ENCODE data around the gene TEPSIN. TPM values are rescaled to one million over a fixed set of nuclear protein-coding genes. Genes with fewer than 3 reads are reported as not detected.

Gene TEPSIN
- total RNA-seq, 1 experiment from 2014 or later: 14.5 TPM

GRCh38 chr17:81233811-81234505 lies 4.9 kb downstream of the TEPSIN start:
- H3K79me2 ChIP-seq (ENCODE audit: low read length): peaks cover 23% of the 10 kb centered on the region
- H3K9me2 ChIP-seq (replicated peaks; ENCODE audit: insufficient read depth, low read length): no peaks in the 10 kb centered on the region
- no peak overlapping the region for H3K4me3 ChIP-seq (ENCODE audit: low read length)
- H3K27ac ChIP-seq (ENCODE audit: low read length): no peak overlapping the region
- H3K9me3 ChIP-seq (ENCODE audit: low read length): no peaks in the 10 kb centered on the region
- H2AFZ ChIP-seq (ENCODE audit: low read length): no peak overlapping the region
- H3K4me2 ChIP-seq (ENCODE audit: low read depth, low read length, poor library complexity, severe bottlenecking): no peak overlapping the region
- no peaks in the 10 kb centered on the region for H3K27me3 ChIP-seq (ENCODE audit: low read length)
- H3K4me1 ChIP-seq (ENCODE audit: low read length): peaks cover 11% of the 10 kb centered on the region
- no peak overlapping the region for H3K9ac ChIP-seq (ENCODE audit: low read length)
- no peaks in the 10 kb centered on the region for H3K36me3 ChIP-seq (ENCODE audit: insufficient read depth, low read length)
- no peaks in the 10 kb centered on the region; the same call in 1 of the 2 replicates for H4K20me1 ChIP-seq (ENCODE audit: insufficient read depth, low read depth, low read length)
- DNase-seq: no peak

DNA sequence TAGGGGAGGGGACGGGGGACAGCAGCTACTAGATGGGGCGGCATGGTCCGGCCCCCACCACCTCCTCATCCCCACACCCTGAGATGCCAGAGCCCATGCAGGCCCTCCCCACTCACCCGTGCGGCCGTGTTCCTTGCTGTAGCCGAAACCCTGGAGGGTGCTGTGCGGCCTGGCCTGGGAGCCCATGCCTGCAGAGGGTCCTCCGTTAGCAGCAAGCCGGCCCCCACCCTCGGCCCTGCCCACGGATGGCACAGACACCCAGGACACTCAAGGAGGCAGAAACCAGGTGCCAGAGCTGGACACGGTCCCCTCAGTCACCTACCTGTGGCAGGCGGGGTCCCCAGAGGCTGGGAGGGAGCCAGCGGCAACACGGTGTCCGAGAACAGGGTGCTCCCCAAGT lies 5.5 kb downstream of the TEPSIN start:
- Histone ChIP-seq H3K9me2 (replicated peaks; ENCODE audit: insufficient read depth, low read length) (no peaks in the 10 kb centered on the region), H3K4me2 (ENCODE audit: low read depth, low read length, poor library complexity, severe bottlenecking) (no peak overlapping the region), H3K79me2 (ENCODE audit: low read length) (peaks cover 19% of the 10 kb centered on the region), H3K36me3 (ENCODE audit: insufficient read depth, low read length) (no peaks in the 10 kb centered on the region), H3K9ac (ENCODE audit: low read length) (no peak overlapping the region), H3K27me3 (ENCODE audit: low read length) (no peaks in the 10 kb centered on the region), H2AFZ (ENCODE audit: low read length) (no peak overlapping the region), H3K4me1 (ENCODE audit: low read length) (peaks cover 11% of the 10 kb centered on the region), H3K4me3 (ENCODE audit: low read length) (no peak overlapping the region), H3K27ac (ENCODE audit: low read length) (no peak overlapping the region), H4K20me1 (ENCODE audit: insufficient read depth, low read depth, low read length) (no peaks in the 10 kb centered on the region; the same call in 1 of the 2 replicates), H3K9me3 (ENCODE audit: low read length) (no peaks in the 10 kb centered on the region)
- DNase-seq: no peak

- no peak for DNase-seq
- H3K36me3 ChIP-seq (ENCODE audit: insufficient read depth, low read length): no peaks in the 10 kb centered on the region
- H3K4me2 ChIP-seq (ENCODE audit: low read depth, low read length, poor library complexity, severe bottlenecking): no peak overlapping the region
- no peaks in the 10 kb centered on the region for H3K9me2 ChIP-seq (replicated peaks; ENCODE audit: insufficient read depth, low read length)
- peaks cover 6% of the 10 kb centered on the region for H3K4me1 ChIP-seq (ENCODE audit: low read length)
- no peaks in the 10 kb centered on the region for H3K27me3 ChIP-seq (ENCODE audit: low read length)
- no peak overlapping the region for H2AFZ ChIP-seq (ENCODE audit: low read length)
- no peak overlapping the region for H3K4me3 ChIP-seq (ENCODE audit: low read length)
- no peaks in the 10 kb centered on the region for H3K9me3 ChIP-seq (ENCODE audit: low read length)
- no peak overlapping the region for H3K27ac ChIP-seq (ENCODE audit: low read length)
- no peak overlapping the region for H3K9ac ChIP-seq (ENCODE audit: low read length)
- peaks cover 14% of the 10 kb centered on the region for H3K79me2 ChIP-seq (ENCODE audit: low read length)
- no peaks in the 10 kb centered on the region; the same call in 1 of the 2 replicates for H4K20me1 ChIP-seq (ENCODE audit: insufficient read depth, low read depth, low read length)
Observed at GRCh38 chr17:81232616-81233241, 6.1 kb downstream of the TEPSIN start.

- Histone ChIP-seq H3K4me1 (ENCODE audit: low read length) (no peaks in the 10 kb centered on the region), H3K36me3 (ENCODE audit: insufficient read depth, low read length) (no peaks in the 10 kb centered on the region), H4K20me1 (ENCODE audit: insufficient read depth, low read depth, low read length) (no peaks in the 10 kb centered on the region)
Observed at GRCh38 chr17:81231766-81232581, 6.9 kb downstream of the TEPSIN start.

GRCh38 chr17:81231121-81231645 lies 7.7 kb downstream of the TEPSIN start:
- no peak overlapping the region for H3K9ac ChIP-seq (ENCODE audit: low read length)
- no peaks in the 10 kb centered on the region for H4K20me1 ChIP-seq (ENCODE audit: insufficient read depth, low read depth, low read length)

More at GRCh38 chr17:81231766-81232581, 6.9 kb downstream of the TEPSIN start:
- Histone ChIP-seq H3K9me2 (replicated peaks; ENCODE audit: insufficient read depth, low read length) (no peaks in the 10 kb centered on the region), H2AFZ (ENCODE audit: low read length) (no peak overlapping the region), H3K4me3 (ENCODE audit: low read length) (no peak overlapping the region), H3K4me2 (ENCODE audit: low read depth, low read length, poor library complexity, severe bottlenecking) (no peak overlapping the region), H3K79me2 (ENCODE audit: low read length) (peaks cover 6% of the 10 kb centered on the region), H3K9me3 (ENCODE audit: low read length) (no peaks in the 10 kb centered on the region), H3K9ac (ENCODE audit: low read length) (no peak overlapping the region), H3K27me3 (ENCODE audit: low read length) (no peaks in the 10 kb centered on the region), H3K27ac (ENCODE audit: low read length) (no peak overlapping the region)
- DNase-seq: no peak

GRCh38 chr17:81230043-81230820 lies 8.6 kb downstream of the TEPSIN start:
- Histone ChIP-seq H3K9ac (ENCODE audit: low read length) (no peak overlapping the region), H3K79me2 (ENCODE audit: low read length) (no peaks in the 10 kb centered on the region), H2AFZ (ENCODE audit: low read length) (no peak overlapping the region), H3K4me1 (ENCODE audit: low read length) (no peaks in the 10 kb centered on the region), H3K4me2 (ENCODE audit: low read depth, low read length, poor library complexity, severe bottlenecking) (no peak overlapping the region), H3K36me3 (ENCODE audit: insufficient read depth, low read length) (no peaks in the 10 kb centered on the region), H3K9me2 (replicated peaks; ENCODE audit: insufficient read depth, low read length) (no peaks in the 10 kb centered on the region), H3K27me3 (ENCODE audit: low read length) (no peaks in the 10 kb centered on the region), H3K9me3 (ENCODE audit: low read length) (no peaks in the 10 kb centered on the region), H3K4me3 (ENCODE audit: low read length) (no peak overlapping the region), H3K27ac (ENCODE audit: low read length) (no peak overlapping the region), H4K20me1 (ENCODE audit: insufficient read depth, low read depth, low read length) (no peaks in the 10 kb centered on the region)
- DNase-seq: peak; percentile 79

More at GRCh38 chr17:81231121-81231645, 7.7 kb downstream of the TEPSIN start:
- no peak overlapping the region for H2AFZ ChIP-seq (ENCODE audit: low read length)
- no peaks in the 10 kb centered on the region for H3K27me3 ChIP-seq (ENCODE audit: low read length)
- H3K9me2 ChIP-seq (replicated peaks; ENCODE audit: insufficient read depth, low read length): no peaks in the 10 kb centered on the region
- H3K4me1 ChIP-seq (ENCODE audit: low read length): no peaks in the 10 kb centered on the region
- no peak overlapping the region for H3K27ac ChIP-seq (ENCODE audit: low read length)
- H3K4me3 ChIP-seq (ENCODE audit: low read length): no peak overlapping the region
- H3K36me3 ChIP-seq (ENCODE audit: insufficient read depth, low read length): no peaks in the 10 kb centered on the region
- H3K79me2 ChIP-seq (ENCODE audit: low read length): no peaks in the 10 kb centered on the region; the same call in 1 of the 2 replicates
- no peak overlapping the region for H3K4me2 ChIP-seq (ENCODE audit: low read depth, low read length, poor library complexity, severe bottlenecking)
- no peaks in the 10 kb centered on the region for H3K9me3 ChIP-seq (ENCODE audit: low read length)
- DNase-seq: no peak

- no peaks in the 10 kb centered on the region for H4K20me1 ChIP-seq (ENCODE audit: insufficient read depth, low read depth, low read length)
- DNase-seq: no peak
- H3K9me3 ChIP-seq (ENCODE audit: low read length): no peaks in the 10 kb centered on the region
- H3K9me2 ChIP-seq (replicated peaks; ENCODE audit: insufficient read depth, low read length): no peaks in the 10 kb centered on the region
- H2AFZ ChIP-seq (ENCODE audit: low read length): no peak overlapping the region
- no peaks in the 10 kb centered on the region for H3K36me3 ChIP-seq (ENCODE audit: insufficient read depth, low read length)
- H3K4me3 ChIP-seq (ENCODE audit: low read length): no peak overlapping the region
- H3K4me1 ChIP-seq (ENCODE audit: low read length): no peaks in the 10 kb centered on the region
- no peak overlapping the region for H3K9ac ChIP-seq (ENCODE audit: low read length)
- H3K79me2 ChIP-seq (ENCODE audit: low read length): no peaks in the 10 kb centered on the region
- no peak overlapping the region for H3K4me2 ChIP-seq (ENCODE audit: low read depth, low read length, poor library complexity, severe bottlenecking)
- no peaks in the 10 kb centered on the region for H3K27me3 ChIP-seq (ENCODE audit: low read length)
- H3K27ac ChIP-seq (ENCODE audit: low read length): no peak overlapping the region
Observed at GRCh38 chr17:81229666-81229920, 9.3 kb downstream of the TEPSIN start.

Data from Karpas-422 (cell line).